ENCODE results near the gene MRPS33. TPM values are rescaled to one million over a fixed set of nuclear protein-coding genes. Genes with fewer than 3 reads are reported as not detected.

Gene MRPS33
- total and polyA plus RNA-seq, 10 of the 15 experiments (the other 5 are each of a cell fraction or from before 2014, with no cell fraction given), result 48.4 to 372 (median 124) TPM

DNA sequence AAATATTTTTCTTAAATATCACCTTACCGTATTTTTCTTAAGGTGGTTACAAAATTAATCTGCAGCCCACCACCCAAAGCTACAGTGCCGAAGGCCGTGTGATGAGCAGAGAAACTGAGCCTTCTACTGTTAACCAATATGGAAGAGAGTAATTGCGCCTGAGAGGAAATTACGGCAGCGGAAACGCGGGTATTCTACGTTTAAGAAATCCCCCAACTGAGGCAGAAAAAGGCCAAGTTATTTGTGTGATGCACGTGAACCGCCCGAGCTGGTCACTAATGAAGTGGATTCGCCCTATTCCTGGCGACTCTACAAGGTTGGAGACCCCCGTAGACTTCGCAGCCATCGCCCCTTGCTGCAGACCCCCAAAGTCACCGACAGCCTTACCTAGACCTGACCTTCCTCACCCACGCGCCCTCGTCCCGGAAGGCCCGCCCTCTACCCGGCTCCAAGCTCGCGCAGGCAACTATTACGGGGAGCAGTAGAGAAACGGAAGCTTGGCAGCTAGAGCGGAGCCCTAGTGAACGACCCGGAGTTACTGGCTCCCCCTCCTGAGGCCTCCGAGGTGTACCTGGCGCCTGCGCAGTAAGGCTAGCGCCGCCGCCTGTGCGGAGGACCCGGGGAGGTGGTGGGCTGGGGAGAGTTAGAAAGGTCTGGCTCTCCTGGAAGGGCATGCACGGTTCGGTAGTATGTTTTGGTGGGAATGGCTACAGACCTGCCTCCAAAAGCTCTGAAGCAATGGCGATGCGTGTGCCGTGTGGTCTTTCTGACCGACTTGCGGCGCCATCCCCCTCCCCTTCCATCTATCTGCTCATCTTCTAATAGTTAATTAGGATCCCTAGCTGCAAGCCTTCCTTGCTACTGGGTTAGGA is at the start of gene MRPS33 (continued):
- peak; percentile 87 for TF ChIP-seq CREB1 (IDR thresholded peaks at IDR 0.05; ENCODE audit: low read depth)
- peak; percentile 8; the same call in 1 of the 2 replicates for TF ChIP-seq PAX5 (IDR thresholded peaks at IDR 0.05; ENCODE audit: borderline replicate concordance, low read depth, low read length)
- peak; percentile 92 for TF ChIP-seq CBX5 (IDR thresholded peaks at IDR 0.05; ENCODE audit: low read depth)
- TF ChIP-seq, protein P1, sequence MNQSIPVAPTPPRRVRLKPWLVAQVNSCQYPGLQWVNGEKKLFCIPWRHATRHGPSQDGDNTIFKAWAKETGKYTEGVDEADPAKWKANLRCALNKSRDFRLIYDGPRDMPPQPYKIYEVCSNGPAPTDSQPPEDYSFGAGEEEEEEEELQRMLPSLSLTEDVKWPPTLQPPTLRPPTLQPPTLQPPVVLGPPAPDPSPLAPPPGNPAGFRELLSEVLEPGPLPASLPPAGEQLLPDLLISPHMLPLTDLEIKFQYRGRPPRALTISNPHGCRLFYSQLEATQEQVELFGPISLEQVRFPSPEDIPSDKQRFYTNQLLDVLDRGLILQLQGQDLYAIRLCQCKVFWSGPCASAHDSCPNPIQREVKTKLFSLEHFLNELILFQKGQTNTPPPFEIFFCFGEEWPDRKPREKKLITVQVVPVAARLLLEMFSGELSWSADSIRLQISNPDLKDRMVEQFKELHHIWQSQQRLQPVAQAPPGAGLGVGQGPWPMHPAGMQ (IDR thresholded peaks at IDR 0.05; ENCODE audit: borderline replicate concordance), result no peak
- no peak for TF ChIP-seq YBX1 (IDR thresholded peaks at IDR 0.05)
- no peak for TF ChIP-seq JUNB (IDR thresholded peaks at IDR 0.05)
- peak; percentile 77; the same call in 1 of the 2 replicates for TF ChIP-seq YY1 (IDR thresholded peaks at IDR 0.05; ENCODE audit: low read depth, low read length)
- TF ChIP-seq, protein P2, sequence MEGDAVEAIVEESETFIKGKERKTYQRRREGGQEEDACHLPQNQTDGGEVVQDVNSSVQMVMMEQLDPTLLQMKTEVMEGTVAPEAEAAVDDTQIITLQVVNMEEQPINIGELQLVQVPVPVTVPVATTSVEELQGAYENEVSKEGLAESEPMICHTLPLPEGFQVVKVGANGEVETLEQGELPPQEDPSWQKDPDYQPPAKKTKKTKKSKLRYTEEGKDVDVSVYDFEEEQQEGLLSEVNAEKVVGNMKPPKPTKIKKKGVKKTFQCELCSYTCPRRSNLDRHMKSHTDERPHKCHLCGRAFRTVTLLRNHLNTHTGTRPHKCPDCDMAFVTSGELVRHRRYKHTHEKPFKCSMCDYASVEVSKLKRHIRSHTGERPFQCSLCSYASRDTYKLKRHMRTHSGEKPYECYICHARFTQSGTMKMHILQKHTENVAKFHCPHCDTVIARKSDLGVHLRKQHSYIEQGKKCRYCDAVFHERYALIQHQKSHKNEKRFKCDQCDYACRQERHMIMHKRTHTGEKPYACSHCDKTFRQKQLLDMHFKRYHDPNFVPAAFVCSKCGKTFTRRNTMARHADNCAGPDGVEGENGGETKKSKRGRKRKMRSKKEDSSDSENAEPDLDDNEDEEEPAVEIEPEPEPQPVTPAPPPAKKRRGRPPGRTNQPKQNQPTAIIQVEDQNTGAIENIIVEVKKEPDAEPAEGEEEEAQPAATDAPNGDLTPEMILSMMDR (IDR thresholded peaks at IDR 0.05 in 2 of 3, conservative IDR thresholded peaks at IDR 0.05 in 1 of 3; ENCODE audit: control insufficient read depth in 2 of 3, extremely low read depth in 1 of 3, insufficient read depth in 1 of 3, low read depth in 3 of 3, low read length in 3 of 3), result peak; percentile 72 to 93 (median 80)
- no peak for TF ChIP-seq KDM1A (IDR thresholded peaks at IDR 0.05; ENCODE audit: borderline replicate concordance)
- no peak for TF ChIP-seq BCL11A (IDR thresholded peaks at IDR 0.05; ENCODE audit: low read depth, low read length)
- peak; percentile 76; the same call in 1 of the 2 replicates for TF ChIP-seq CHD2 (IDR thresholded peaks at IDR 0.05; ENCODE audit: borderline replicate concordance, low read depth, low read length)
- TF ChIP-seq TBL1XR1 (IDR thresholded peaks at IDR 0.05; ENCODE audit: low read depth, low read length), result no peak
- TF ChIP-seq MYB (IDR thresholded peaks at IDR 0.05; ENCODE audit: borderline replicate concordance, low read depth, low read length), result no peak
- TF ChIP-seq, protein P3, sequence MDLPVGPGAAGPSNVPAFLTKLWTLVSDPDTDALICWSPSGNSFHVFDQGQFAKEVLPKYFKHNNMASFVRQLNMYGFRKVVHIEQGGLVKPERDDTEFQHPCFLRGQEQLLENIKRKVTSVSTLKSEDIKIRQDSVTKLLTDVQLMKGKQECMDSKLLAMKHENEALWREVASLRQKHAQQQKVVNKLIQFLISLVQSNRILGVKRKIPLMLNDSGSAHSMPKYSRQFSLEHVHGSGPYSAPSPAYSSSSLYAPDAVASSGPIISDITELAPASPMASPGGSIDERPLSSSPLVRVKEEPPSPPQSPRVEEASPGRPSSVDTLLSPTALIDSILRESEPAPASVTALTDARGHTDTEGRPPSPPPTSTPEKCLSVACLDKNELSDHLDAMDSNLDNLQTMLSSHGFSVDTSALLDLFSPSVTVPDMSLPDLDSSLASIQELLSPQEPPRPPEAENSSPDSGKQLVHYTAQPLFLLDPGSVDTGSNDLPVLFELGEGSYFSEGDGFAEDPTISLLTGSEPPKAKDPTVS (IDR thresholded peaks at IDR 0.05; ENCODE audit: low read depth, low read length), result peak; percentile 27; the same call in 1 of the 2 replicates
- TF ChIP-seq, protein P4, sequence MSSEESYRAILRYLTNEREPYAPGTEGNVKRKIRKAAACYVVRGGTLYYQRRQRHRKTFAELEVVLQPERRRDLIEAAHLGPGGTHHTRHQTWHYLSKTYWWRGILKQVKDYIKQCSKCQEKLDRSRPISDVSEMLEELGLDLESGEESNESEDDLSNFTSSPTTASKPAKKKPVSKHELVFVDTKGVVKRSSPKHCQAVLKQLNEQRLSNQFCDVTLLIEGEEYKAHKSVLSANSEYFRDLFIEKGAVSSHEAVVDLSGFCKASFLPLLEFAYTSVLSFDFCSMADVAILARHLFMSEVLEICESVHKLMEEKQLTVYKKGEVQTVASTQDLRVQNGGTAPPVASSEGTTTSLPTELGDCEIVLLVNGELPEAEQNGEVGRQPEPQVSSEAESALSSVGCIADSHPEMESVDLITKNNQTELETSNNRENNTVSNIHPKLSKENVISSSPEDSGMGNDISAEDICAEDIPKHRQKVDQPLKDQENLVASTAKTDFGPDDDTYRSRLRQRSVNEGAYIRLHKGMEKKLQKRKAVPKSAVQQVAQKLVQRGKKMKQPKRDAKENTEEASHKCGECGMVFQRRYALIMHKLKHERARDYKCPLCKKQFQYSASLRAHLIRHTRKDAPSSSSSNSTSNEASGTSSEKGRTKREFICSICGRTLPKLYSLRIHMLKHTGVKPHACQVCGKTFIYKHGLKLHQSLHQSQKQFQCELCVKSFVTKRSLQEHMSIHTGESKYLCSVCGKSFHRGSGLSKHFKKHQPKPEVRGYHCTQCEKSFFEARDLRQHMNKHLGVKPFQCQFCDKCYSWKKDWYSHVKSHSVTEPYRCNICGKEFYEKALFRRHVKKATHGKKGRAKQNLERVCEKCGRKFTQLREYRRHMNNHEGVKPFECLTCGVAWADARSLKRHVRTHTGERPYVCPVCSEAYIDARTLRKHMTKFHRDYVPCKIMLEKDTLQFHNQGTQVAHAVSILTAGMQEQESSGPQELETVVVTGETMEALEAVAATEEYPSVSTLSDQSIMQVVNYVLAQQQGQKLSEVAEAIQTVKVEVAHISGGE (CRISPR knock-in tag; IDR thresholded peaks at IDR 0.05), result no peak
- no peak for TF ChIP-seq ZSCAN29 (IDR thresholded peaks at IDR 0.05)
- TF ChIP-seq ZNF622 (IDR thresholded peaks at IDR 0.05), result no peak
- TF ChIP-seq, protein P5, sequence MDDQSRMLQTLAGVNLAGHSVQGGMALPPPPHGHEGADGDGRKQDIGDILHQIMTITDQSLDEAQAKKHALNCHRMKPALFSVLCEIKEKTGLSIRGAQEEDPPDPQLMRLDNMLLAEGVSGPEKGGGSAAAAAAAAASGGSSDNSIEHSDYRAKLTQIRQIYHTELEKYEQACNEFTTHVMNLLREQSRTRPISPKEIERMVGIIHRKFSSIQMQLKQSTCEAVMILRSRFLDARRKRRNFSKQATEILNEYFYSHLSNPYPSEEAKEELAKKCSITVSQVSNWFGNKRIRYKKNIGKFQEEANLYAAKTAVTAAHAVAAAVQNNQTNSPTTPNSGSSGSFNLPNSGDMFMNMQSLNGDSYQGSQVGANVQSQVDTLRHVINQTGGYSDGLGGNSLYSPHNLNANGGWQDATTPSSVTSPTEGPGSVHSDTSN (IDR thresholded peaks at IDR 0.05; ENCODE audit: insufficient replicate concordance, low read depth, low read length), result no peak
- TF ChIP-seq POLR2A (IDR thresholded peaks at IDR 0.05; ENCODE audit: low read depth, low read length), result peak; percentile 99
- TF ChIP-seq BMI1 (IDR thresholded peaks at IDR 0.05; ENCODE audit: borderline replicate concordance), result no peak
- TF ChIP-seq FOXM1 (IDR thresholded peaks at IDR 0.05; ENCODE audit: low read depth, low read length), result no peak

Data from GM12878 (cell line).